GOT3 (cell line): ENCODE data around the gene STK4.
"Not testable (repeated sequence)": the region's sequence is repeated elsewhere in the genome, so short reads cannot be mapped to it uniquely, and the experiment has no call there.

Source experiments
- DNase-seq: peaks from one replicate; lab custom pipeline; 2025; ENCODE audit warnings: mixed read lengths; lab: John Stamatoyannopoulos, UW

Gene STK4

GRCh38 chr20:44988631-44989171 lies 22.4 kb downstream of the STK4 start:
- DNase-seq = no peak

- DNase-seq = no peak
Measured at GRCh38 chr20:44990425-44990824, 24.1 kb downstream of the STK4 start.

- no peak for DNase-seq
Measured at GRCh38 chr20:44990957-44991356, 24.6 kb downstream of the STK4 start.

- DNase-seq = no peak
Measured at GRCh38 chr20:44993343-44993742, 27.0 kb downstream of the STK4 start.

- DNase-seq = no peak
Measured at GRCh38 chr20:44997171-44997570, 30.9 kb downstream of the STK4 start.

GRCh38 chr20:44997668-44998067 lies 31.4 kb downstream of the STK4 start:
- no peak for DNase-seq

GRCh38 chr20:45008521-45009049 lies 42.3 kb downstream of the STK4 start:
- no peak for DNase-seq

- DNase-seq = no peak
Measured at GRCh38 chr20:45010399-45010828, 44.1 kb downstream of the STK4 start.

GRCh38 chr20:45011108-45011526 lies 44.8 kb downstream of the STK4 start:
- no peak for DNase-seq

- no peak for DNase-seq
Measured at GRCh38 chr20:45012682-45013302, 46.5 kb downstream of the STK4 start.

- not testable (repeated sequence) for DNase-seq
Measured at GRCh38 chr20:45014131-45014530, 47.8 kb downstream of the STK4 start.

GRCh38 chr20:45014671-45015415 lies 48.5 kb downstream of the STK4 start:
- DNase-seq = no peak

GRCh38 chr20:45016089-45016671 lies 49.9 kb downstream of the STK4 start:
- no peak for DNase-seq

GRCh38 chr20:45017281-45017680 lies 51.0 kb downstream of the STK4 start:
- no peak for DNase-seq

- DNase-seq = no peak
Measured at GRCh38 chr20:45017857-45018256, 51.5 kb downstream of the STK4 start.

GRCh38 chr20:45019027-45019761 lies 52.9 kb downstream of the STK4 start:
- DNase-seq = no peak

GRCh38 chr20:45019762-45020123 lies 53.4 kb downstream of the STK4 start:
- DNase-seq = no peak

- no peak for DNase-seq
Measured at GRCh38 chr20:45020236-45020886, 54.0 kb downstream of the STK4 start.

- no peak for DNase-seq
Measured at GRCh38 chr20:45021631-45022030, 55.3 kb downstream of the STK4 start.

- not testable (repeated sequence) for DNase-seq
Measured at GRCh38 chr20:45023140-45023539, 56.8 kb downstream of the STK4 start.

GRCh38 chr20:45028424-45029136 lies 62.3 kb downstream of the STK4 start:
- no peak for DNase-seq
